Body of pancreas (tissue), 4 donors: Measurements from ENCODE around the gene ZMYM2. TPM values are rescaled to one million over a fixed set of nuclear protein-coding genes. Genes with fewer than 3 reads are reported as not detected.

ENCODE experiments used
- ATAC-seq: fragments of 150-250 bp; one replicate; pipeline ENCODE4 v1.9.1; 2016
- DNase-seq, 4 donors: peaks; one replicate each; pipeline ENCODE4 v3.0.0-alpha.2; 2019
- H3K27ac ChIP-seq, 4 donors: fragments of 200-600 bp; sonication (generic); 1 replicate in 3 of 4; 2 replicates in 1 of 4; pipeline versions ENCODE4 v1.5.1 to v1.6.1; 2016 to 2019; ENCODE audit warnings: mild to moderate bottlenecking in 1 of 4, mixed read lengths in 1 of 4, moderate library complexity in 1 of 4
- H3K27me3 ChIP-seq, 2 donors: fragments of 200-600 bp; sonication (generic); one replicate each; pipeline ENCODE4 v1.6.0; 2016; ENCODE audit warnings: mild to moderate bottlenecking in 1 of 2
- H3K36me3 ChIP-seq, 2 donors: fragments of 200-600 bp; sonication (generic); replicated peaks in 1 of 2; 2 replicates each; pipeline ENCODE4 v1.5.1; 2016; ENCODE audit warnings: low read depth in 2 of 2; ENCODE audit not compliant: insufficient read depth in 1 of 2
- H3K4me1 ChIP-seq: fragments of 200-600 bp; sonication (generic); one replicate; pipeline ENCODE4 v1.6.0; 2016
- H3K4me3 ChIP-seq, 2 donors: fragments of 200-600 bp; sonication (generic); 1 replicate in 1 of 2; 2 replicates in 1 of 2; pipeline ENCODE4 v1.5.1; 2016 to 2019
- H3K9me3 ChIP-seq, 3 donors: fragments of 200-600 bp; sonication (generic); 1 replicate in 2 of 3; 2 replicates in 1 of 3; pipeline ENCODE4 v1.5.1; 2016
- POLR2A ChIP-seq, 3 donors: fragments of 450-650 bp; IDR thresholded peaks; one replicate each; pipeline ENCODE4 v1.6.1; 2016; ENCODE audit warnings: antibody characterized with exemption in 3 of 3, mild to moderate bottlenecking in 2 of 3
- WGBS, 2 donors: methylation state at CpG; one replicate each; pipeline ENCODE4 v1.1.5; 2017; 5-methylcytosine and 5-hydroxymethylcytosine counted together
- intact Hi-C: fragments of 100-400 bp; cut with DNase I; formaldehyde crosslinking; loops from one replicate; pipeline ENCODE4 v1.15.1; 2023
- total RNA-seq, 2 donors: library from RNA; depleted of rRNA; stranded (reverse); fragments of >200 nt; gene quantifications; one replicate each; pipeline ENCODE4 v1.1.0, GENCODE V29; 2016
- TF ChIP-seq, protein P1 (sequence below), 7 experiments: fragments of 450-650 bp in 4 of 7; fragments of 200-600 bp in 3 of 7; sonication (generic) in 3 of 7; IDR thresholded peaks; one replicate each; pipeline ENCODE4 v1.5.1; 2016 to 2019; ENCODE audit warnings: antibody characterized with exemption in 7 of 7

ZMYM2 gene
- total RNA-seq, 2 donors from 2014 or later: 34.6 to 52.1 TPM

DNA sequence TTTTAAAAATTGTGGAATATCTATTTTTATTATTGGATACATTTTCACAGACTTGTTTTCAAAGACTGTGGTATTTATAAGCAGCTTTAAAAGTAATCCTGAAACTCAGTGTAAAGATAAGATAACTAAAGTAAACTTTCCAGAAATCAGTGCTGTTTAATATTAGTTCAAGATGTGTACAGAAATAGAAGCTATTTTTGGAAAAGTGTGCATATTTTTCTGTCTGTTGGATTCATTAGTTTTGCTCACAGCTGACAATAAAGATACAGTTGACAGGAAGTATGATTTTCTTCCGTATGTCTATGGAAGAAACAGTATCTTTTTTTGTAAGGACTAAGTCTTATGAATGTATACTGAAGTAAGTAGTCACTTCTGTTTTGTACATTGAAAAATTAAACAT is 116.4 kb downstream of the ZMYM2 start:
- no peak for ATAC-seq
- Histone ChIP-seq H3K36me3 (peaks cover 2 to 4% of the 10 kb centered on the region in 2 donors), H3K9me3 (no peaks in the 10 kb centered on the region), H3K27me3 (no peaks in the 10 kb centered on the region), H3K4me1 (no peaks in the 10 kb centered on the region), H3K4me3 (no peak overlapping the region), H3K27ac (no peak overlapping the region)
- no peak for DNase-seq
- TF ChIP-seq, protein P1, sequence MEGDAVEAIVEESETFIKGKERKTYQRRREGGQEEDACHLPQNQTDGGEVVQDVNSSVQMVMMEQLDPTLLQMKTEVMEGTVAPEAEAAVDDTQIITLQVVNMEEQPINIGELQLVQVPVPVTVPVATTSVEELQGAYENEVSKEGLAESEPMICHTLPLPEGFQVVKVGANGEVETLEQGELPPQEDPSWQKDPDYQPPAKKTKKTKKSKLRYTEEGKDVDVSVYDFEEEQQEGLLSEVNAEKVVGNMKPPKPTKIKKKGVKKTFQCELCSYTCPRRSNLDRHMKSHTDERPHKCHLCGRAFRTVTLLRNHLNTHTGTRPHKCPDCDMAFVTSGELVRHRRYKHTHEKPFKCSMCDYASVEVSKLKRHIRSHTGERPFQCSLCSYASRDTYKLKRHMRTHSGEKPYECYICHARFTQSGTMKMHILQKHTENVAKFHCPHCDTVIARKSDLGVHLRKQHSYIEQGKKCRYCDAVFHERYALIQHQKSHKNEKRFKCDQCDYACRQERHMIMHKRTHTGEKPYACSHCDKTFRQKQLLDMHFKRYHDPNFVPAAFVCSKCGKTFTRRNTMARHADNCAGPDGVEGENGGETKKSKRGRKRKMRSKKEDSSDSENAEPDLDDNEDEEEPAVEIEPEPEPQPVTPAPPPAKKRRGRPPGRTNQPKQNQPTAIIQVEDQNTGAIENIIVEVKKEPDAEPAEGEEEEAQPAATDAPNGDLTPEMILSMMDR (IDR thresholded peaks at IDR 0.05): no peak
- intact Hi-C loops: no loop called here
- 27 to 33% methylated on average over 1 of the region's 1 CpG for WGBS, 2 donors

DNA sequence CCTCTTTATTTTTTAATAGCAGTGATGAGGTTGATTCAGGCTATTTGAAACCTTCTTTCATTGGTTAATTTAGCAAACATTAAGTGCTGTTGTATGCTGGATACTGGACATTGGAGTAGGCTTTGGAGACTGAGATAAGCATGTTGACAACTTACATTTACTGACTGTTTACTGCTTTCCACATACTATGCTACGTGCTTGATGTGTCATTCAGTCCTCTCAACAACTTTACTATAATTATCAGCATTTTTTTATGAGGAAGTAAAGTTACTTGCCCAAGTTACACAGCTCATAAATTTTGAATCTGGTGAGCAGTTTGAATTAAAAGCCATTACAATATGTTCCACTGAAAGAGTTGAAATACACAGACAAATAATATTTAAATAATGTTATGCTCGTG is 118.6 kb downstream of the ZMYM2 start:
- Histone ChIP-seq H3K4me1 (no peaks in the 10 kb centered on the region), H3K9me3 (no peaks in the 10 kb centered on the region), H3K27ac (no peak overlapping the region), H3K4me3 (no peak overlapping the region), H3K27me3 (no peaks in the 10 kb centered on the region), H3K36me3 (no peaks in the 10 kb centered on the region)
- no peak for ATAC-seq
- no peak for DNase-seq
- 78 to 87% methylated on average over 2 of the region's 2 CpGs for WGBS, 2 donors
- TF ChIP-seq POLR2A (IDR thresholded peaks at IDR 0.05): no peak
- TF ChIP-seq, protein P1 (IDR thresholded peaks at IDR 0.05): no peak
- intact Hi-C loops: no loop called here

DNA sequence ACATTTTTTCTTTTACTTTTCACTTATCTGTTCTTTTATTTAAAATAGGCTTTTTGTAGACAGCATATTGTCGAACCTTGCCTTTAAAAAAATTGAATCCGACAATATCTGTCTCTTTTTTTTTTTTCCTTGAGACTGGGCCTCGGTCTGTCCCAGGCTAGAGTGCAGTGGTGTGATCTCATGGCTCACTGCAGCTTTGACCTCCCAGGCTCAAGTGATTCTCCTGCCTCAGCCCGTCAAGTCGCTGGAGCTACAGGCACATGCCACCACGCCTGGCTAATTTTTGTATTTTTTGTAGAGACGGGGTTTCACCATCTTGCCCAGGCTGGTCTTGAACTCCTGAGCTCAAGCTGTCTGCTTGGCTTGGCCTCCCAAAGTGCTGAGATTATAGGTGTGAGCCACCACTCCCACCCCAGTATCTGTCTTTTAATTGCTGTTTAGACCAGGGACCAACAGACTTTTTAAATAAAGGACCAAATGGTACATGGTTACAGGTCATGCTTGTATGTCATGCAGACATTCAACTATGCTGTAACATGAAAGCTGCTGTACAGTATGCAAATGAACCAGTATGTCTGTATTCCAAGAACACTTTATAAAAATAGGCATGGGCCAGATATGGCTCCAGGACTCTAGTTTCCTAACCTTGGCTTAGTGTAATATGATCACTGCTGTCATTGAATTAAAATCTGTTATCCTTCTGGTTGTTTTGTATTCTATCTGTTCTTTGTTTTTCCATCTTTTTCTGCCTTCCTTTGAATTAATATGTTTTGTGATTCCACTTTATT is 122.0 kb downstream of the ZMYM2 start:
- Histone ChIP-seq H3K27ac (no peak overlapping the region), H3K27me3 (no peaks in the 10 kb centered on the region), H3K36me3 (peaks cover 0 to 19% of the 10 kb centered on the region in 2 donors), H3K4me3 (no peak overlapping the region), H3K4me1 (no peaks in the 10 kb centered on the region), H3K9me3 (no peaks in the 10 kb centered on the region)
- 93% methylated on average over 7 of the region's 7 CpGs for WGBS, 2 donors
- intact Hi-C loops: no loop called here
- no peak for TF ChIP-seq POLR2A (IDR thresholded peaks at IDR 0.05)
- TF ChIP-seq, protein P1 (IDR thresholded peaks at IDR 0.05): no peak
- ATAC-seq: no peak
- DNase-seq: no peak

DNA sequence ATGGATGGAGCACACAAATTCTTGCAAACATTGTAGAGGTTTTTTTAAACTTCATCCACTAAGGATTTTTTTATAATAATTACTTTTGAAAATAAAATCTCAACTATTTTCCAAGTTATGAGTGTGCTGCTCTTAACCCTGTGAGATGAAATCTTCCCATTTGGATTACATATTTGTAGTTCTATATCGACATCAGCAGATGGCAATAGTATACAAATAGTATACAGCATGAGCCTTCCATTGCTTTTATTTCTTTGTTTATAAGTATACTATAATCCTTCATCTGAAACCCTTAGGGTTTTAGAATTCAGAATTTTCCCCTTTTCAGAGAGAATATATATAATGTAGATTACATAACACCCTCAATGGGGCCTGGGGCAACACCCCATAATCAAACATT is 131.8 kb downstream of the ZMYM2 start:
- no peak for ATAC-seq
- Histone ChIP-seq H3K4me3 (no peak overlapping the region), H3K36me3 (peaks cover 0 to 9% of the 10 kb centered on the region in 2 donors), H3K27me3 (no peaks in the 10 kb centered on the region), H3K4me1 (no peaks in the 10 kb centered on the region), H3K27ac (no peak overlapping the region), H3K9me3 (no peaks in the 10 kb centered on the region)
- TF ChIP-seq POLR2A (IDR thresholded peaks at IDR 0.05): no peak
- TF ChIP-seq, protein P1 (IDR thresholded peaks at IDR 0.05): peak in 2 of 7 experiments; percentile 6 to 19
- DNase-seq: no peak
- WGBS, 2 donors: 41 to 53% methylated on average over 1 of the region's 1 CpG
- intact Hi-C loops: no loop called here

DNA sequence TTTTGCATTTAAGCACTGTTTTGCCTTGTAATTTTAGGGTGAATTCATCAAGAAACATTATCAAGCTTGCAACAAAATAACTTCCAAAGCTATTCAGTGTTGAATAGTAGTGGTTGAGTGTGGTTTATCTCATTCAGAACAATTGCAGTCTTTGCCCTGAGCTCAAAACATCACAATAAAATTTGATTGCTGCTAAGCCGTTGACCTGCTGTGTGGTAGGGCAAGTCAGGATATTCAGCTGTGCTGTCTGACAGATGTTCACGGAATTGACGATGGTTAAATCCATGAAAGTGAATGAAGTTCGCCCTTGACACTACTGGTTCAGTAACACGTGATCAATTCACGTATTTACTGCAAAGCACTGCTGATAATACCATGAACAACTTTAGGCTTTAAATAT is 135.4 kb downstream of the ZMYM2 start:
- 22 to 24% methylated on average over 6 of the region's 6 CpGs for WGBS, 2 donors
- DNase-seq (no peak), ATAC-seq (no peak)
- Histone ChIP-seq H3K9me3 (no peaks in the 10 kb centered on the region), H3K4me1 (no peaks in the 10 kb centered on the region), H3K27me3 (no peaks in the 10 kb centered on the region), H3K4me3 (no peak overlapping the region), H3K27ac (no peak overlapping the region), H3K36me3 (no peaks in the 10 kb centered on the region)
- intact Hi-C loops: no loop called here
- TF ChIP-seq, protein P1 (IDR thresholded peaks at IDR 0.05): no peak
- no peak for TF ChIP-seq POLR2A (IDR thresholded peaks at IDR 0.05)
